ENCODE data around the gene OFD1.

OFD1 gene

DNA sequence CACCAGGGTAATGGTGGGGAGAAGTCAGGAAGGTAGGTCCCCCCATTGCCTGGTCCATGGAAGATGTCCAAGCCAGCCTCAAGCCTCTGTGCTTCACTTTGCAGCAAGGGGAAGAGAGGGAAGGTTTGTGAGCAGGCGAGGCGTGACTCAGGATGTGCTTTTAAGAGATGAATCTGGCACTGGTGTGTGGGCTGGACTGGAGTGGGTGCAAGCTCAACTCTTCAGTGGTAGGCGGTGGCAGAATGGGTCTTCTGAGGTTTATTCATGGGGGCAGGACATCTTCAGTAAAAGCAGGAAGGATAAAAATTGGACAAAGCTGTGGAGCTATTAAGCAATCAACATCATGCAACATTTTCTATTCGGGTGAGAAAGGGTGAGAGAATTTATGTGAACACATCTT is 63.0 kb downstream of the OFD1 start:
- DNase-seq, result no peak

DNA sequence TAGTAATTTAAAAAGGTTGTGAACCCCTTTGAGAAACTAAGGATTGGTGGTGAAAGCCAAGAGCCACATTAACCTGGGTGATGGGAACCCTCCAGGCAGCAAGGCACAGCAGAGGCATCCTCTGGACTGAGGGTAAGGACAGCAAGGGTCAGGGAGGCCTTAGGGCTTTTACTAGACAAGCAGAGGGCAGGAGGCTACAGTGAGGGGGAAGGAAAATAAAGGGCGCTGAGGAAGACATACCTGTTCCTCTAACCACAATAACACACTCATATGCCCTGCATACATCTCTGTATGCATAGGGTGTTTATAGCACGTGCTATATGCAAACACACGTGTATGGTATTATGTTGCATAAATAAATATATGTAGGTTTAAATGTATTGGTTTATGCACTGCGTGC is 63.6 kb downstream of the OFD1 start:
- DNase-seq, result no peak

DNA sequence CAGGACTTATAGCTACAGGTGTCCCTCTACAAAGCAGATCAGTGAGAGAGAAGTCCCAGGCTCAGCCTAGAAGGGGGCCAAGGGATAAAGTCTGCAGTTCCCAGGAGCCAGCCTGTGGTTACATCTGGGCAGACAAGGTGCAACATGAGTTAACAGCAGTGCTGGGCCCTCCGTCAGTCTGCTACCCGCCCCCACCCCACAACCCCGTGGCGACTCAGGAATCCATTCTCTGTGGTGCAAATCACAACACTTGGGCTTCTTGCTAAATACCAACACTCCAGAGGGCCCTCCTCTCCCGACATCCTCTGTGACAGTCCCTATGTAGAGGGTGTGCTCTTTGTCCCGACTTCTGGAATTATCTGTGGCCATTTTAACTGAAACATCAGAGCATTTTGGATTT is 68.6 kb downstream of the OFD1 start:
- DNase-seq, result no peak

DNA sequence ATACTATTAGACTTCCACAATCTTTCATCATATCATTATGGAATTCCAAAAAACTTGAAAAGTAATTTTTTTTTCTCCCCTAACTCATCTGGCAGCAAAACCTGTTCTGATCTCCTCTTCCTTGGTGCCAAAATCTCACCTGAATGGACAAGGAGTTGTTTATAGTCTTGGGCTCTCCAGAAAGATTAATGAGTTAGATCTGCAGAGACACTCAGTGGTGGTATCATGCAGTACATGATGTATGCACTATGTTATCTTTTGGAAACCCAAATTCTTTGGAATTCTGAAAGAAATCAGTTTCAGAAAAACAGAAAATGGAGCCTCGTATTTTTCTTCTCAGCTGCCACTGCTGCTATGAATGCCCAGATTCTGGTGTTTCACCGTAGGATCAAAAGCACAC is 70.7 kb downstream of the OFD1 start:
- no peak for DNase-seq

DNA sequence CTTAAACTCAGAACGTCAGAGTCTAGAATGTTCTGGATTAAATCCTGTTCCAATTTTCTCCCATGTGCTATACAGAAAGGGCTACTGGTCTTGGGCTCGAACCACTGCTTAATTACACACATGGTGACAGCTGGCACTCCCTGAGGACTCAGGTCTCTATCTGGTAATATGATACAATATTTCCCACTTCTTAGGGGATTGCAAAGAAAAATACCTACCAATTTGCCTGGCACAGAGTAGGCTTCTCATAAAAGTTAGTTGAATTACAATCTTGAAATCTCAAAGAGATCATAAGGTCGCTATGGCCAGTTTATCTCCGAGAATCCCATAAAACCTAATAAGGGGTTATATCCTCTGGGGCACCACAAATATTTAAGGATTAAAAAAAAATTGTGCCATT is 73.7 kb downstream of the OFD1 start:
- DNase-seq, result no peak

DNA sequence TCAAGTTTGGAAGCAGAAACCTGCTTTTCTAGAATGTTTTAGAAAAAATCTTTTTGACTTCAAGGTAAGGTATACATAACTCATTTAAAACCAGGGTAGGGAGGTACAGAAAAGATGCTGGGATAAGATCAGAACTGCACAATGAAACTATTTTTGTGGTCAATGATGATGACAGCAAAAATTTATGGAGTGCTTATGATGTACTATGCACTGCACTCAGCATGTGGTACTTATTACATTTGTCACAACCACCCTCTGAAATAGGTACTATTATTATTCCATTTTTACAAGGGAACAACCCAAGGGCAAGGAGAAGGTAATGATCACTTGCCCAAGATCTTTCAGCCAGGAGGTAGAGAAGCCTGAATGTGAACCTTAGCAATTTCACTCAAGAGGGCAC is 74.3 kb downstream of the OFD1 start:
- DNase-seq, result no peak

DNA sequence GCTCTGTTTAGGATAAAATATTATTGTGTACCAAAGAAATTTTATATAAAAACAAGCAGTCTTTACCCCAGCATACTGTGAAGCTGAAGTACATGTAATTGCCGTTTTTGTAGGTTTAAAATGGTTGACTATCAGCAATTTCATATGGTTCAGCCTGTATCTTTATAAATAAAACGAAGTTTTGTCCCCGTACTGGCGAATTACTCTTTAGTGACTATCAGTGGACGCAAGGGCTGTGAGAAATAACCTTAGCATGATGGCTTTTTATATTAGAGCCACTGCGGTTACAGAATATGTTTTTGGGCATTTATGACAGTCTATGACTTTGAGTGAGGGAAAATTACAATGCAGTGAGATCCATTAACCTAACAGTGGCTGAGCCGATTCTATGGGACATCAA is 81.1 kb downstream of the OFD1 start:
- no peak for DNase-seq

DNA sequence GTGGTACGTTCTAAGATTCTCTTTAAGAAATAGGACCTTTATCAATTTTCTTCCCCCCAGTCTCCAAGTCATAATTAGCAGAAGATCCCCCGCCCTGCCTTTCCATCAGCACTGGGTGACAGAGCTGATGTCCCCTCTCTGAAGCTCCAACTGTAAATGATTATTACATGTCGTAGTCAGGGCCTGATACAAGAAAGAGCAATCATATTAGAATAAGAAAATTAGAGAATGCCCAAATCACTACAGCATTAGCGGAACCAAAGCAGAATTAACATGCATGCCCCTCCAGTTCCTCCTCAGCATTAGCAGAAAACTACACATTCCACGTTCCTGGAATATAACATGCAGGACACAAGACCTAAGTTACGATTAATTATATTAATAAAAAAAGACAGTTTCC is 81.6 kb downstream of the OFD1 start:
- no peak for DNase-seq

DNA sequence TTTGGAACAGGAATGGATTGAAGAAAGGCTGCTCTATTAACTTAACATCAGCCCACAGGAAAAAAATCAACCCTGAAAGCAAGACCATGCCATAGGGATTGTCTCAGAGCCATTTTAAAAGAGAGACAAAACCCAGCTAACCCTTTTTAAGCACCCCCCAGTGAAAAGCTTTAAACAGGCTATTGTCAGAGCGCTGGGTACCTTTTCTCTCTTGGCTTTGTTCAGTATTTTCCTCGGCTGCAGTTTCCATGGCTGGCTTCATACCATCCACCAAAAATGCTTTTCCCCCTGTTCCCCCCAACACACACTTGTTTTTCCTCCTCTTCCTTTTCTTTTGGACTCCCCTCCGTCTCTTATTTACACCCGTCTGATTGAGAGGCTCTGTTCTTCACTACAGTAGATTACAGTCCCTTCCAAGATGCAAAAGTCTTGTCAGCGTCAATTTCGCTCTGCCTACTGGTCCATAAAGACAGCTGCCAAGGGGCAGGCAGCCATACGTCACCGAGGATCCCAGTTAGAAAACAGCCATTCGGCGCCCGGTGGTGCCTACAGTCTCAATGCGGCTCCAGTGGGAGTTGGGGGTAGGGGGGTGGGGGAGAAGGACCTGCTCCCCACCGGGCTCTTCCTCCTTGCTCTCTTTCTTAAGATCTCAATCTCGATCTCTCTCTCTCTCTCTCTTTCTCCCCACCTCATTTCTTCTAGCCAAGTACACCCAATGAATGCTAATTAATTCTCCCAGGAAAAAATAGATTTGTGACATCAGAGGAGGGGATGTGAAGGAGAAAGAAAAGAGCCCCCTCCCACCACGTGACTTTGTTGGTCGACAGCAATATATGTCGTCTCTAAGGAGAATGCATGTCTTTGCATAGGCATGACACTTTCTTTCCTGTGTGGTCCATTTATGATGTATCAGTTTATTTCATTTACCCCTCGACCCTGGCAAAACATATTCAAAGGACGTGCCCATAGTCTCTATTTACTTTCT is 82.4 kb downstream of the OFD1 start, which contains the start of gene GPM6B:
Gene GPM6B, minus strand, starts transcription at position 451 of the 985 bp plus-strand sequence. Its CDS starts 189 bp downstream, at position 262.
- no peak for DNase-seq

All from NCI-H1417 treated with DMSO at 0.1 percent for 48 hours (cell line).